AG04449 (cell line): ENCODE results near the gene LSM5.

Source experiments
- CTCF ChIA-PET: fragments of 350-600 bp; formaldehyde crosslinking; extraction: SDS; loops from one replicate; lab custom pipeline; 2021; ENCODE audit warnings: antibody characterized with exemption; lab: Yijun Ruan, JAX
- POLR2A ChIA-PET: fragments of 400-600, 350-600 bp; formaldehyde crosslinking; extraction: SDS; loops from one replicate; lab custom pipeline; 2020; ENCODE audit warnings: antibody characterized with exemption, inconsistent platforms; lab: Yijun Ruan, JAX
- DNase-seq: peaks from one replicate; pipeline ENCODE4 v3.0.0-alpha.2; 2010; ENCODE audit warnings: low read depth, low spot score
- H3K4me3 ChIP-seq: 2 replicates; pipeline ENCODE4 v1.5.1; 2011; ENCODE audit warnings: low read depth, mild to moderate bottlenecking, control low read depth, low read length
- CTCF ChIP-seq: IDR thresholded peaks from one replicate; pipeline ENCODE4 v1.5.1; 2011; ENCODE audit warnings: mild to moderate bottlenecking, moderate library complexity, low read length, control low read depth, inconsistent platforms; ENCODE audit not compliant: insufficient read depth; ENCODE audit errors: missing control alignments

Gene LSM5

GRCh38 chr7:32447218-32447617 lies 43.0 kb downstream of the LSM5 start:
- TF ChIP-seq CTCF, result no peak
- ChIA-PET POLR2A (no interaction called here), CTCF (no interaction called here)
- DNase-seq, result no peak
- no peak overlapping the region for H3K4me3 ChIP-seq

- H3K4me3 ChIP-seq, result no peak overlapping the region
- ChIA-PET POLR2A (no interaction called here), CTCF (no interaction called here)
- TF ChIP-seq CTCF, result no peak
- no peak for DNase-seq
Observed at GRCh38 chr7:32436146-32436928, 53.8 kb downstream of the LSM5 start.
